ENCODE data around the gene LONRF3.

Gene LONRF3

GRCh38 chrX:119036107-119037029 lies 62.0 kb downstream of the LONRF3 start:
- no peak for DNase-seq (ENCODE audit: low spot score)

- no peak for DNase-seq (ENCODE audit: low spot score)
Measured at GRCh38 chrX:119040432-119040831, 66.0 kb downstream of the LONRF3 start.

- no peak for DNase-seq (ENCODE audit: low spot score)
Measured at GRCh38 chrX:119041175-119041574, 66.8 kb downstream of the LONRF3 start.

GRCh38 chrX:119042040-119042439 lies 67.6 kb downstream of the LONRF3 start:
- DNase-seq (ENCODE audit: low spot score), result no peak

GRCh38 chrX:119042996-119043395 lies 68.6 kb downstream of the LONRF3 start:
- DNase-seq (ENCODE audit: low spot score), result no peak

GRCh38 chrX:119045884-119046283 lies 71.5 kb downstream of the LONRF3 start:
- DNase-seq (ENCODE audit: low spot score), result no peak

GRCh38 chrX:119055687-119056086 lies 81.3 kb downstream of the LONRF3 start:
- no peak for DNase-seq (ENCODE audit: low spot score)

GRCh38 chrX:119062750-119063374 lies 88.4 kb downstream of the LONRF3 start:
- no peak for DNase-seq (ENCODE audit: low spot score)

- DNase-seq (ENCODE audit: low spot score), result no peak
Measured at GRCh38 chrX:119063428-119063827, 89.0 kb downstream of the LONRF3 start.

GRCh38 chrX:119067023-119067739 lies 92.8 kb downstream of the LONRF3 start:
- no peak for DNase-seq (ENCODE audit: low spot score)

All from left forelimb (tissue), 1 donor.